HEK293 (cell line): ENCODE results near the gene PHGDH.

ENCODE experiments used
- CTCF ChIA-PET: fragments of 350-600 bp; formaldehyde crosslinking; extraction: SDS; loops from one replicate; lab custom pipeline; 2021; ENCODE audit warnings: antibody characterized with exemption; lab: Yijun Ruan, JAX
- POLR2A ChIA-PET: fragments of 300-600 bp; formaldehyde crosslinking; extraction: SDS; loops from one replicate; lab custom pipeline; 2020; ENCODE audit warnings: antibody characterized with exemption, inconsistent platforms; lab: Yijun Ruan, JAX
- H3K27ac ChIP-seq: fragments of 200-500 bp; sonication (Bioruptor generic); 2 replicates; pipeline ENCODE4 v1.5.1; 2014; ENCODE audit warnings: low read depth, low read length, control low read depth, inconsistent platforms; ENCODE audit errors: extremely low read depth
- H3K36me3 ChIP-seq, 2 experiments: fragments of 200-500 bp in 1 of 2; sonication (Bioruptor generic) in 1 of 2; 1 replicate in 1 of 2; 2 replicates in 1 of 2; pipeline ENCODE4 v1.5.1; 2014 to 2017; ENCODE audit warnings: inconsistent platforms in 2 of 2, low read length in 2 of 2; ENCODE audit not compliant: control insufficient read depth in 2 of 2, insufficient read depth in 1 of 2
- H3K4me1 ChIP-seq: fragments of 200-500 bp; sonication (Bioruptor generic); 2 replicates; pipeline ENCODE4 v1.5.1; 2014; ENCODE audit warnings: mild to moderate bottlenecking, low read length, inconsistent platforms; ENCODE audit not compliant: control insufficient read depth, insufficient read depth
- H3K4me3 ChIP-seq: 2 replicates; pipeline ENCODE4 v1.5.1; 2011; ENCODE audit warnings: low read depth, mild to moderate bottlenecking, control low read depth, low read length, moderate library complexity
- H3K9me3 ChIP-seq: fragments of 200-500 bp; sonication (Bioruptor generic); 2 replicates; pipeline ENCODE4 v1.5.1; 2014; ENCODE audit warnings: low read depth, low read length, inconsistent platforms; ENCODE audit not compliant: control insufficient read depth, insufficient read depth
- MZF1 ChIP-seq: fragments of 450-650 bp; formaldehyde crosslinking; IDR thresholded peaks from 2 replicates; pipeline ENCODE4 v1.5.1; 2017; ENCODE audit warnings: missing biosample characterization, missing genetic modification characterization, borderline replicate concordance
- PBX3 ChIP-seq: sonication (generic); formaldehyde crosslinking; IDR thresholded peaks from 2 replicates; pipeline ENCODE4 v1.8.1; 2022; ENCODE audit warnings: mild to moderate bottlenecking, moderate library complexity, missing genetic modification reagents
- PRDM10 ChIP-seq: fragments of 450-650 bp; formaldehyde crosslinking; IDR thresholded peaks from 2 replicates; pipeline ENCODE4 v1.5.1; 2016; ENCODE audit warnings: missing biosample characterization, missing genetic modification characterization
- WT1 ChIP-seq: fragments of 450-650 bp; formaldehyde crosslinking; IDR thresholded peaks from 2 replicates; pipeline ENCODE4 v1.5.1; 2016; ENCODE audit warnings: missing biosample characterization, missing genetic modification characterization
- ZBTB1 ChIP-seq: fragments of 450-650 bp; formaldehyde crosslinking; IDR thresholded peaks from 2 replicates; pipeline ENCODE4 v1.5.1; 2016; ENCODE audit warnings: missing biosample characterization, missing genetic modification characterization
- ZBTB21 ChIP-seq: fragments of 450-650 bp; formaldehyde crosslinking; IDR thresholded peaks from 2 replicates; pipeline ENCODE4 v1.5.1; 2017; ENCODE audit warnings: missing biosample characterization, missing genetic modification characterization
- ZBTB44 ChIP-seq: fragments of 450-650 bp; IDR thresholded peaks from 2 replicates; pipeline ENCODE4 v1.5.1; 2018; ENCODE audit warnings: missing biosample characterization, mild to moderate bottlenecking, missing genetic modification characterization
- ZEB2 ChIP-seq: fragments of 450-650 bp; formaldehyde crosslinking; IDR thresholded peaks from 2 replicates; pipeline ENCODE4 v1.5.1; 2016; ENCODE audit warnings: missing biosample characterization, missing genetic modification characterization
- ZNF114 ChIP-seq: fragments of 450-650 bp; formaldehyde crosslinking; IDR thresholded peaks from 2 replicates; pipeline ENCODE4 v1.5.0; 2017; ENCODE audit warnings: missing biosample characterization, missing genetic modification characterization
- ZNF473 ChIP-seq: fragments of 450-650 bp; formaldehyde crosslinking; IDR thresholded peaks from 2 replicates; pipeline ENCODE4 v1.5.1; 2017; ENCODE audit warnings: missing biosample characterization, missing genetic modification characterization
- ZNF585B ChIP-seq: fragments of 450-650 bp; formaldehyde crosslinking; IDR thresholded peaks from 2 replicates; pipeline ENCODE4 v1.5.1; 2016; ENCODE audit warnings: missing biosample characterization, missing genetic modification characterization
- ZNF629 ChIP-seq: fragments of 450-650 bp; formaldehyde crosslinking; IDR thresholded peaks from 2 replicates; pipeline ENCODE4 v1.5.1; 2017; ENCODE audit warnings: missing biosample characterization, missing genetic modification characterization
- ZNF645 ChIP-seq: fragments of 450-650 bp; formaldehyde crosslinking; IDR thresholded peaks from 2 replicates; pipeline ENCODE4; 2016; ENCODE audit warnings: missing biosample characterization, missing genetic modification characterization
- ZNF654 ChIP-seq: fragments of 450-650 bp; formaldehyde crosslinking; IDR thresholded peaks from 2 replicates; pipeline ENCODE4 v1.5.1; 2016; ENCODE audit warnings: low read depth, missing biosample characterization, missing genetic modification characterization
- ZNF670 ChIP-seq: fragments of 450-650 bp; formaldehyde crosslinking; IDR thresholded peaks from 2 replicates; pipeline ENCODE4 v1.5.1; 2016; ENCODE audit warnings: missing biosample characterization, missing genetic modification characterization, low read depth
- ZNF704 ChIP-seq: fragments of 450-650 bp; formaldehyde crosslinking; IDR thresholded peaks from 2 replicates; pipeline ENCODE4 v1.5.1; 2016; ENCODE audit warnings: missing biosample characterization, missing genetic modification characterization

Gene PHGDH

GRCh38 chr1:119682141-119682540, 29.6 kb upstream of the PHGDH start (continued):
- TF ChIP-seq PRDM10 = no peak

GRCh38 chr1:119683893-119684292, 27.8 kb upstream of the PHGDH start:
- no peak overlapping the region for H3K4me3 ChIP-seq
- POLR2A ChIA-PET = interaction anchor here (0.6 kb wide), 1 partner anchor 34 kb away, joined by 3 read pairs; no protein-coding TSS in a partner anchor
- CTCF ChIA-PET = interaction anchor here (1.5 kb wide), 1 partner anchor 8 kb away, joined by 5 read pairs; no protein-coding TSS in a partner anchor
- H3K27ac ChIP-seq = no peak overlapping the region
- H3K4me1 ChIP-seq = no peaks in the 10 kb centered on the region
- TF ChIP-seq ZBTB44 (tag by site-specific recombination) = peak; percentile 75
- TF ChIP-seq ZNF645 (tag by site-specific recombination) = no peak
- TF ChIP-seq ZNF670 (tag by site-specific recombination) = no peak
- no peak for TF ChIP-seq MZF1 (tag by site-specific recombination)
- H3K36me3 ChIP-seq = no peaks in the 10 kb centered on the region
- no peaks in the 10 kb centered on the region for H3K9me3 ChIP-seq

- H3K9me3 ChIP-seq = no peaks in the 10 kb centered on the region
- no peaks in the 10 kb centered on the region for H3K4me1 ChIP-seq
- no peak overlapping the region for H3K4me3 ChIP-seq
- ChIA-PET POLR2A (no interaction called here), CTCF (interaction anchor here (1.5 to 2.8 kb wide), 2 partner anchors 10 to 13 kb away, joined by 5 to 23 read pairs; no protein-coding TSS in a partner anchor)
- no peak for TF ChIP-seq PBX3 (CRISPR knock-in tag)
- TF ChIP-seq ZEB2 (tag by site-specific recombination) = no peak
- TF ChIP-seq ZNF654 (tag by site-specific recombination) = no peak
- TF ChIP-seq ZNF629 (tag by site-specific recombination) = no peak
- TF ChIP-seq WT1 = no peak
- H3K36me3 ChIP-seq = no peaks in the 10 kb centered on the region
- no peak overlapping the region for H3K27ac ChIP-seq
Observed at GRCh38 chr1:119686661-119687060, 25.1 kb upstream of the PHGDH start.

- Histone ChIP-seq H3K9me3 (no peaks in the 10 kb centered on the region), H3K4me3 (no peak overlapping the region), H3K4me1 (no peaks in the 10 kb centered on the region), H3K36me3 (no peaks in the 10 kb centered on the region), H3K27ac (no peak overlapping the region)
- ChIA-PET POLR2A (no interaction called here), CTCF (interaction anchor here (0.6 to 2.8 kb wide), 3 partner anchors 11 to 76 kb away, joined by 3 to 23 read pairs (median 5); no protein-coding TSS in a partner anchor)
- TF ChIP-seq ZNF114 (tag by site-specific recombination) (no peak), ZNF585B (no peak), ZNF704 (tag by site-specific recombination) (no peak), ZNF473 (tag by site-specific recombination) (no peak), ZBTB1 (tag by site-specific recombination) (no peak), ZBTB21 (tag by site-specific recombination) (no peak)
Observed at GRCh38 chr1:119687434-119688079, 24.2 kb upstream of the PHGDH start.
